ENCODE measurements around the gene GUF1. TPM values are rescaled to one million over a fixed set of nuclear protein-coding genes. Genes with fewer than 3 reads are reported as not detected.

The GUF1 gene
- total RNA-seq, 1 donor from 2014 or later: 24.7 TPM

DNA sequence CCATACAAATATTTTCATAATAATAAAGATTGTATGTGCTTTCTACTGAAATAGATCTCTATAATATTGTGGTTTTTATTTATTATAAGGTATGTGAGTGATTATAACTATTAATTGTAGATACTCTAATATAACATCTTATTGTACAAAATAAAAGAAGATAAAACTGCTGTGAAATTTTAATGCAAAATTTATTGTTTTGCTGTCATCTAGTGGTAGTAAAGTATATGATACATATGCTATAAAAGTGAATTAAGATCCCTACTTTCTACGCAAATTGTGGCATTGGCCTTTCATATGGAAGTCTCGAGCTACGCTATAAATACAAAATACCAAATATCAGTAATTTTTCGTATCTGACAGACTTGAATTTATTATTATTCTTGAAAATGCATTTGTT lies 46.1 kb upstream of the GUF1 start:
- Histone ChIP-seq H4K20me1 (ENCODE audit: insufficient read depth, low read length) (no peaks in the 10 kb centered on the region), H3K27me3 (ENCODE audit: insufficient read depth, low read length) (no peaks in the 10 kb centered on the region), H3K79me2 (ENCODE audit: insufficient read depth, low read length) (no peaks in the 10 kb centered on the region), H3K4me3 (ENCODE audit: insufficient read depth, low read depth, low read length) (no peak overlapping the region), H2AFZ (ENCODE audit: low read depth, low read length) (no peak overlapping the region), H3K9ac (ENCODE audit: low read length) (no peak overlapping the region), H3K27ac (ENCODE audit: low read depth, low read length) (no peak overlapping the region), H3K4me2 (ENCODE audit: low read length) (no peak overlapping the region), H3K4me1 (ENCODE audit: insufficient read depth, low read length) (no peaks in the 10 kb centered on the region), H3K36me3 (ENCODE audit: insufficient read depth, low read length) (no peaks in the 10 kb centered on the region), H3K9me3 (ENCODE audit: insufficient read depth, low read depth, low read length) (no peaks in the 10 kb centered on the region)
- Mint-ChIP-seq H3K36me3 (ENCODE audit: low read depth, unreplicated experiment) (no peaks in the 10 kb centered on the region), H3K4me3 (ENCODE audit: unreplicated experiment) (no peak overlapping the region), H3K4me1 (ENCODE audit: low read depth, unreplicated experiment) (no peaks in the 10 kb centered on the region), H3K27me3 (ENCODE audit: low read depth, unreplicated experiment) (no peaks in the 10 kb centered on the region), H3K9me3 (ENCODE audit: unreplicated experiment) (no peaks in the 10 kb centered on the region), H3K27ac (ENCODE audit: unreplicated experiment) (no peak overlapping the region)
- TF ChIP-seq, protein P1, sequence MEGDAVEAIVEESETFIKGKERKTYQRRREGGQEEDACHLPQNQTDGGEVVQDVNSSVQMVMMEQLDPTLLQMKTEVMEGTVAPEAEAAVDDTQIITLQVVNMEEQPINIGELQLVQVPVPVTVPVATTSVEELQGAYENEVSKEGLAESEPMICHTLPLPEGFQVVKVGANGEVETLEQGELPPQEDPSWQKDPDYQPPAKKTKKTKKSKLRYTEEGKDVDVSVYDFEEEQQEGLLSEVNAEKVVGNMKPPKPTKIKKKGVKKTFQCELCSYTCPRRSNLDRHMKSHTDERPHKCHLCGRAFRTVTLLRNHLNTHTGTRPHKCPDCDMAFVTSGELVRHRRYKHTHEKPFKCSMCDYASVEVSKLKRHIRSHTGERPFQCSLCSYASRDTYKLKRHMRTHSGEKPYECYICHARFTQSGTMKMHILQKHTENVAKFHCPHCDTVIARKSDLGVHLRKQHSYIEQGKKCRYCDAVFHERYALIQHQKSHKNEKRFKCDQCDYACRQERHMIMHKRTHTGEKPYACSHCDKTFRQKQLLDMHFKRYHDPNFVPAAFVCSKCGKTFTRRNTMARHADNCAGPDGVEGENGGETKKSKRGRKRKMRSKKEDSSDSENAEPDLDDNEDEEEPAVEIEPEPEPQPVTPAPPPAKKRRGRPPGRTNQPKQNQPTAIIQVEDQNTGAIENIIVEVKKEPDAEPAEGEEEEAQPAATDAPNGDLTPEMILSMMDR (IDR thresholded peaks at IDR 0.05; ENCODE audit: insufficient read depth, low read depth, low read length): peak; percentile 8
- TF ChIP-seq EZH2 (IDR thresholded peaks at IDR 0.05; ENCODE audit: insufficient read depth, low read length): no peak
- no peak for DNase-seq (ENCODE audit: low read depth)
- no peak for FAIRE-seq

DNA sequence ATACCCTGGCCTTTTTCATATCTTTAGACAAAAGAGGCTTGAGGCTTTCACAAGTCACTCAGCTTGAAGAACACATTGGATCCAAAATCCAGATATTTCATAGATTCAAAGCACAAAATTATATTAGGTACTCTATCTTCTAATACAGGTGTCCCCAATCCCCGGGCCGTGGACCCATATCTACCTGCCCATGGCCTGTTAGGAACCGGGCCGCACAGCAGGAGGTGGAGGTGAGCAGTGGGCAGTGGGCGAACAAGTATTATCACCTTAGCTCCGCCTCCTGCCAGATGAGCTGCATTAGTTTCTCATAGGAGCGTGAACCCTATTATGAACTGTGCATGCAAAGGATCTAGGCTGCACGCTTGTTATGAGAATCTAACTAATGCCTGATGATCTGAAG lies 45.5 kb upstream of the GUF1 start:
- DNase-seq (ENCODE audit: low read depth): no peak
- H3K9me3 ChIP-seq (ENCODE audit: insufficient read depth, low read depth, low read length): no peaks in the 10 kb centered on the region
- no peak overlapping the region for H3K27ac ChIP-seq (ENCODE audit: low read depth, low read length)
- no peak overlapping the region for H3K4me3 Mint-ChIP-seq (ENCODE audit: unreplicated experiment)
- no peak overlapping the region for H3K4me3 ChIP-seq (ENCODE audit: insufficient read depth, low read depth, low read length)
- H3K9me3 Mint-ChIP-seq (ENCODE audit: unreplicated experiment): no peaks in the 10 kb centered on the region
- H2AFZ ChIP-seq (ENCODE audit: low read depth, low read length): no peak overlapping the region
- H3K4me1 ChIP-seq (ENCODE audit: insufficient read depth, low read length): no peaks in the 10 kb centered on the region
- H3K27ac Mint-ChIP-seq (ENCODE audit: unreplicated experiment): no peak overlapping the region
- no peak overlapping the region for H3K9ac ChIP-seq (ENCODE audit: low read length)
- no peaks in the 10 kb centered on the region for H4K20me1 ChIP-seq (ENCODE audit: insufficient read depth, low read length)
- FAIRE-seq: no peak
- no peaks in the 10 kb centered on the region for H3K4me1 Mint-ChIP-seq (ENCODE audit: low read depth, unreplicated experiment)
- no peaks in the 10 kb centered on the region for H3K36me3 ChIP-seq (ENCODE audit: insufficient read depth, low read length)
- no peak for TF ChIP-seq EZH2 (IDR thresholded peaks at IDR 0.05; ENCODE audit: insufficient read depth, low read length)
- TF ChIP-seq, protein P1 (IDR thresholded peaks at IDR 0.05; ENCODE audit: insufficient read depth, low read depth, low read length): no peak
- H3K27me3 Mint-ChIP-seq (ENCODE audit: low read depth, unreplicated experiment): no peaks in the 10 kb centered on the region
- H3K79me2 ChIP-seq (ENCODE audit: insufficient read depth, low read length): no peaks in the 10 kb centered on the region
- no peaks in the 10 kb centered on the region for H3K36me3 Mint-ChIP-seq (ENCODE audit: low read depth, unreplicated experiment)
- no peak overlapping the region for H3K4me2 ChIP-seq (ENCODE audit: low read length)
- H3K27me3 ChIP-seq (ENCODE audit: insufficient read depth, low read length): no peaks in the 10 kb centered on the region

DNA sequence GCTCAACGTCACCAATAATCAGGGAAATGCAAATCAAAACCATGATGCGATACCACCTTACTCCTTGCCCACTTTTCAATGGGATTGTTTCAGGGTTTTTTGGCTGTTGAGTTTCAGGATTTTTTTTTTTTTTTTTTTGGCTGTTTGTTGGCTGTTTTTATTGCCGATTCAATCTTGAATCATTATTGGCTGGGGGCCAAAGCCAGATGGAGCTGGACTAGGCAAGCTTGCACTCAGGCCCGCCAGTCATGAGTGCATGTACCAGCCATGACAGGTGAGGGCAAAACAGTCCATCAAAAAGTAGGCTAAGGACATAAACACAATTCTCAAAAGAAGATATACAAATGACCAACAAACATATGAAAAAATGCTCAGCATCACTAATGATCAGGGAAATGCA lies 40.1 kb upstream of the GUF1 start:
- FAIRE-seq (no peak), DNase-seq (ENCODE audit: low read depth) (no peak)
- no peaks in the 10 kb centered on the region for H4K20me1 ChIP-seq (ENCODE audit: insufficient read depth, low read length)
- Mint-ChIP-seq H3K4me3 (ENCODE audit: unreplicated experiment) (no peak overlapping the region), H3K27me3 (ENCODE audit: low read depth, unreplicated experiment) (no peaks in the 10 kb centered on the region), H3K4me1 (ENCODE audit: low read depth, unreplicated experiment) (no peaks in the 10 kb centered on the region), H3K36me3 (ENCODE audit: low read depth, unreplicated experiment) (no peaks in the 10 kb centered on the region), H3K27ac (ENCODE audit: unreplicated experiment) (no peak overlapping the region), H3K9me3 (ENCODE audit: unreplicated experiment) (peaks cover under 1% of the 10 kb centered on the region)
- no peaks in the 10 kb centered on the region for H3K9me3 ChIP-seq (ENCODE audit: insufficient read depth, low read depth, low read length)
- no peaks in the 10 kb centered on the region for H3K79me2 ChIP-seq (ENCODE audit: insufficient read depth, low read length)
- no peaks in the 10 kb centered on the region for H3K4me1 ChIP-seq (ENCODE audit: insufficient read depth, low read length)
- H3K9ac ChIP-seq (ENCODE audit: low read length): no peak overlapping the region
- TF ChIP-seq, protein P1 (IDR thresholded peaks at IDR 0.05; ENCODE audit: insufficient read depth, low read depth, low read length): no peak
- H3K4me2 ChIP-seq (ENCODE audit: low read length): no peak overlapping the region
- no peaks in the 10 kb centered on the region for H3K27me3 ChIP-seq (ENCODE audit: insufficient read depth, low read length)
- H2AFZ ChIP-seq (ENCODE audit: low read depth, low read length): no peak overlapping the region
- no peaks in the 10 kb centered on the region for H3K36me3 ChIP-seq (ENCODE audit: insufficient read depth, low read length)
- no peak overlapping the region for H3K27ac ChIP-seq (ENCODE audit: low read depth, low read length)
- H3K4me3 ChIP-seq (ENCODE audit: insufficient read depth, low read depth, low read length): no peak overlapping the region
